H9 (cell line): ENCODE data around the gene DHRS2. TPM values are rescaled to one million over a fixed set of nuclear protein-coding genes. Genes with fewer than 3 reads are reported as not detected.
A peak's percentile ranks its signal among the peaks of the same experiment; 100 is the strongest.

Source experiments
- DNase-seq: peaks from one replicate; pipeline ENCODE4 v3.0.0-alpha.2; 2017
- H2AFZ ChIP-seq: one replicate; pipeline ENCODE4 v1.6.1; 2013; ENCODE audit warnings: mild to moderate bottlenecking, low read length, control low read depth, moderate library complexity
- H2AK5ac ChIP-seq: 2 replicates; pipeline ENCODE4 v1.6.1; 2013; ENCODE audit warnings: low read length, control low read depth, mixed read lengths; ENCODE audit not compliant: insufficient read length
- H2BK120ac ChIP-seq: one replicate; pipeline ENCODE4 v1.6.1; 2013; ENCODE audit warnings: low read depth, mild to moderate bottlenecking, low read length, control low read depth, inconsistent platforms; ENCODE audit not compliant: poor library complexity, severe bottlenecking
- H2BK12ac ChIP-seq: 2 replicates; pipeline ENCODE4 v1.6.1; 2013; ENCODE audit warnings: low read length, control low read depth, mixed read lengths, low read depth; ENCODE audit not compliant: insufficient read length
- H2BK15ac ChIP-seq: 2 replicates; pipeline ENCODE4 v1.6.1; 2013; ENCODE audit warnings: low read depth, low read length, control low read depth
- H2BK20ac ChIP-seq: one replicate; pipeline ENCODE4 v1.6.1; 2013; ENCODE audit warnings: low read depth, mild to moderate bottlenecking, low read length, control low read depth, inconsistent platforms; ENCODE audit not compliant: poor library complexity, severe bottlenecking
- H2BK5ac ChIP-seq: 2 replicates; pipeline ENCODE4 v1.6.1; 2013; ENCODE audit warnings: low read length, control low read depth, mixed read lengths; ENCODE audit not compliant: insufficient read length
- H3K14ac ChIP-seq: 2 replicates; pipeline ENCODE4 v1.6.1; 2013; ENCODE audit warnings: low read length, control low read depth; ENCODE audit not compliant: insufficient read depth
- H3K18ac ChIP-seq: 2 replicates; pipeline ENCODE4 v1.6.1; 2013; ENCODE audit warnings: low read depth, mild to moderate bottlenecking, mixed read lengths, low read length, control low read depth; ENCODE audit not compliant: insufficient read length
- H3K23ac ChIP-seq: 2 replicates; pipeline ENCODE4 v1.6.1; 2013; ENCODE audit warnings: low read length, control low read depth, mixed read lengths, low read depth; ENCODE audit not compliant: insufficient read length
- H3K23me2 ChIP-seq: 2 replicates; pipeline ENCODE4 v1.6.1; 2013; ENCODE audit warnings: low read depth, mild to moderate bottlenecking, mixed read lengths, low read length, control low read depth; ENCODE audit not compliant: insufficient read length, poor library complexity, severe bottlenecking
- H3K27ac ChIP-seq: 2 replicates; pipeline ENCODE4 v1.5.1; 2013; ENCODE audit warnings: low read length, control low read depth, mixed read lengths, low read depth; ENCODE audit not compliant: insufficient read length
- H3K27me3 ChIP-seq: 2 replicates; pipeline ENCODE4 v1.6.1; 2013; ENCODE audit warnings: low read length, control low read depth, inconsistent platforms; ENCODE audit not compliant: insufficient read depth
- H3K4ac ChIP-seq: 2 replicates; pipeline ENCODE4 v1.6.1; 2013; ENCODE audit warnings: low read depth, mild to moderate bottlenecking, control low read depth, inconsistent platforms, low read length, moderate library complexity
- H3K4me1 ChIP-seq: 2 replicates; pipeline ENCODE4 v1.6.1; 2013; ENCODE audit warnings: low read length, control low read depth, inconsistent platforms; ENCODE audit not compliant: insufficient read depth
- H3K4me2 ChIP-seq: 2 replicates; pipeline ENCODE4 v1.6.1; 2013; ENCODE audit warnings: low read length, control low read depth, mixed read lengths; ENCODE audit not compliant: insufficient read length, insufficient read depth
- H3K56ac ChIP-seq: 2 replicates; pipeline ENCODE4 v1.6.1; 2013; ENCODE audit warnings: low read depth, mild to moderate bottlenecking, mixed read lengths, low read length, control low read depth; ENCODE audit not compliant: insufficient read length
- H3K79me1 ChIP-seq: 2 replicates; pipeline ENCODE4 v1.6.1; 2013; ENCODE audit warnings: low read depth, mild to moderate bottlenecking, moderate library complexity, low read length, control low read depth, inconsistent platforms; ENCODE audit not compliant: insufficient read depth, poor library complexity, severe bottlenecking
- H3K79me2 ChIP-seq: 2 replicates; pipeline ENCODE4 v1.6.1; 2013; ENCODE audit warnings: low read length, control low read depth, inconsistent platforms; ENCODE audit not compliant: insufficient read depth
- H3K9ac ChIP-seq: 2 replicates; pipeline ENCODE4 v1.6.1; 2013; ENCODE audit warnings: low read length, control low read depth, mixed read lengths; ENCODE audit not compliant: insufficient read length; ENCODE audit errors: extremely low read depth
- H3K9me3 ChIP-seq: one replicate; pipeline ENCODE4 v1.6.1; 2013; ENCODE audit warnings: low read depth, low read length, inconsistent platforms; ENCODE audit not compliant: control insufficient read depth
- H3T11ph ChIP-seq: one replicate; pipeline ENCODE4 v1.6.1; 2013; ENCODE audit warnings: mild to moderate bottlenecking, low read length, control low read depth, inconsistent platforms
- H4K20me1 ChIP-seq: one replicate; pipeline ENCODE4 v1.6.1; 2013; ENCODE audit not compliant: control insufficient read depth, insufficient read length, insufficient read depth
- H4K5ac ChIP-seq: 2 replicates; pipeline ENCODE4 v1.6.1; 2013; ENCODE audit warnings: low read depth, mild to moderate bottlenecking, mixed read lengths, low read length, control low read depth; ENCODE audit not compliant: insufficient read length
- H4K8ac ChIP-seq: replicated peaks from 2 replicates; pipeline ENCODE4 v1.6.1; 2013; ENCODE audit warnings: low read length, control low read depth, mixed read lengths, low read depth; ENCODE audit not compliant: insufficient read length
- H4K91ac ChIP-seq: 2 replicates; pipeline ENCODE4 v1.6.1; 2013; ENCODE audit warnings: low read depth, mild to moderate bottlenecking, moderate library complexity, mixed read lengths, low read length, control low read depth; ENCODE audit not compliant: insufficient read length
- H3K27ac Mint-ChIP-seq, 3 experiments: 2 replicates in 2 of 3; 3 replicates in 1 of 3; pipeline ENCODE4 v1.8.0; 2020 to 2021; ENCODE audit warnings: mixed read lengths in 3 of 3, mild to moderate bottlenecking in 1 of 3, moderate library complexity in 1 of 3
- H3K27me3 Mint-ChIP-seq: 2 replicates; pipeline ENCODE4 v1.8.0; 2021; ENCODE audit warnings: low read depth, mild to moderate bottlenecking, moderate library complexity, mixed read lengths
- H3K36me3 Mint-ChIP-seq, 3 experiments: 2 replicates in 2 of 3; 3 replicates in 1 of 3; pipeline ENCODE4 v1.8.0; 2020 to 2021; ENCODE audit warnings: low read depth in 3 of 3, mixed read lengths in 3 of 3; ENCODE audit not compliant: insufficient read depth in 1 of 3
- H3K4me1 Mint-ChIP-seq, 2 experiments: 2 replicates each; pipeline ENCODE4 v1.8.0; 2020; ENCODE audit warnings: mixed read lengths in 2 of 2
- H3K4me3 Mint-ChIP-seq, 2 experiments: 2 replicates in 1 of 2; 3 replicates in 1 of 2; pipeline ENCODE4 v1.8.0; 2020 to 2021; ENCODE audit warnings: mild to moderate bottlenecking in 2 of 2, mixed read lengths in 2 of 2, moderate library complexity in 1 of 2
- H3K9me3 Mint-ChIP-seq, 2 experiments: 2 replicates in 1 of 2; 3 replicates in 1 of 2; pipeline ENCODE4 v1.8.0; 2020; ENCODE audit warnings: mild to moderate bottlenecking in 2 of 2, mixed read lengths in 2 of 2, moderate library complexity in 1 of 2
- CTCF ChIP-seq: fragments of 200-600 bp; sonication (generic); conservative IDR thresholded peaks from 3 replicates; pipeline ENCODE4 v1.8.0; 2021; ENCODE audit warnings: antibody characterized with exemption, mild to moderate bottlenecking
- WGBS: extraction: QIAGEN DNeasy Blood & Tissue Kit; methylation state at CpG from one replicate; pipeline ENCODE4 v1.1.7; 2013; ENCODE audit warnings: missing lambda C conversion rate, low lambda C conversion rate, mixed read lengths; ENCODE audit not compliant: insufficient read length; ENCODE audit errors: extremely low coverage; 5-methylcytosine and 5-hydroxymethylcytosine counted together
- total RNA-seq: library from RNA; stranded (reverse); gene quantifications from 2 replicates; pipeline ENCODE4 v1.2.1, GENCODE V29; 2021

The DHRS2 gene
- total RNA-seq, 1 experiment from 2014 or later, result 0.66 TPM

- no peak overlapping the region for H3T11ph ChIP-seq
- TF ChIP-seq CTCF, result no peak
- H3K9me3 ChIP-seq, result no peaks in the 10 kb centered on the region
- no peaks in the 10 kb centered on the region for H3K79me1 ChIP-seq
- H3K9ac ChIP-seq, result no peak overlapping the region
- no peaks in the 10 kb centered on the region for H3K79me2 ChIP-seq
- no peak overlapping the region for H2AFZ ChIP-seq
- no peak overlapping the region for H3K56ac ChIP-seq
- no peak for DNase-seq
- H2BK20ac ChIP-seq, result no peak overlapping the region
- H3K27ac Mint-ChIP-seq, result no peak overlapping the region
- H3K27me3 ChIP-seq, result no peaks in the 10 kb centered on the region
- no peaks in the 10 kb centered on the region for H4K20me1 ChIP-seq
- peaks cover 7% of the 10 kb centered on the region for H3K27me3 Mint-ChIP-seq
- peaks cover 10 to 25% of the 10 kb centered on the region in 2 experiments; a peak in 4 of 5 replicates for H3K9me3 Mint-ChIP-seq
- no peak overlapping the region for H3K23ac ChIP-seq
- no peak overlapping the region for H3K4me3 Mint-ChIP-seq
- H3K23me2 ChIP-seq, result no peaks in the 10 kb centered on the region
- H2BK120ac ChIP-seq, result no peak overlapping the region
- no peak overlapping the region for H2BK15ac ChIP-seq
- no peak overlapping the region for H2AK5ac ChIP-seq
- no peak overlapping the region for H2BK12ac ChIP-seq
- no peak overlapping the region for H4K91ac ChIP-seq
- no peak overlapping the region for H3K27ac ChIP-seq
- peaks cover 11 to 21% of the 10 kb centered on the region in 2 experiments for H3K4me1 Mint-ChIP-seq
- H4K8ac ChIP-seq, result no peak overlapping the region
- H3K36me3 Mint-ChIP-seq, result peaks cover 0 to 4% (median 0%) of the 10 kb centered on the region in 3 experiments; a peak in 3 of 7 replicates
- no peak overlapping the region for H3K4me2 ChIP-seq
- H3K4ac ChIP-seq, result no peak overlapping the region
- no CpG with 5 or more reads among the region's 4 CpGs for WGBS
- 0 out of 2 replicates have a peak, but pooled peaks cover 2% of the 10 kb centered on the region for H3K4me1 ChIP-seq
- no peak overlapping the region for H3K14ac ChIP-seq
- H2BK5ac ChIP-seq, result no peak overlapping the region
- H4K5ac ChIP-seq, result no peak overlapping the region
- H3K18ac ChIP-seq, result peak overlapping the region; percentile 29
Observed at GRCh38 chr14:23632461-23633159, 3.6 kb upstream of the DHRS2 start.
